HEK293T (cell line): Measurements from ENCODE around the gene RET.

Experiments used
- BHLHE40 ChIP-seq: fragments of 450-650 bp; IDR thresholded peaks from 2 replicates; pipeline ENCODE4 v1.6.1; 2016; ENCODE audit warnings: mild to moderate bottlenecking, moderate library complexity, borderline replicate concordance
- CTBP1 ChIP-seq: fragments of 450-650 bp; IDR thresholded peaks from 2 replicates; pipeline ENCODE4 v1.6.1; 2016; ENCODE audit warnings: borderline replicate concordance
- FOXA1 ChIP-seq: fragments of 450-650 bp; IDR thresholded peaks from 2 replicates; pipeline ENCODE4 v1.6.1; 2016; ENCODE audit warnings: mild to moderate bottlenecking
- FOXM1 ChIP-seq: fragments of 450-650 bp; IDR thresholded peaks from 2 replicates; pipeline ENCODE4 v1.6.1; 2017; ENCODE audit warnings: mild to moderate bottlenecking, borderline replicate concordance
- NFRKB ChIP-seq: fragments of 450-650 bp; IDR thresholded peaks from 2 replicates; pipeline ENCODE4 v1.6.1; 2016; ENCODE audit warnings: mild to moderate bottlenecking, moderate library complexity
- PKNOX1 ChIP-seq: fragments of 450-650 bp; IDR thresholded peaks from 2 replicates; pipeline ENCODE4 v1.6.1; 2016
- SP1 ChIP-seq: fragments of 450-650 bp; IDR thresholded peaks from 2 replicates; pipeline ENCODE4 v1.6.1; 2017
- SUZ12 ChIP-seq: fragments of 450-650 bp; IDR thresholded peaks from 2 replicates; pipeline ENCODE4 v1.6.1; 2016; ENCODE audit warnings: mild to moderate bottlenecking
- ZNF384 ChIP-seq: fragments of 450-650 bp; IDR thresholded peaks from 2 replicates; pipeline ENCODE4 v1.6.1; 2016

DNA sequence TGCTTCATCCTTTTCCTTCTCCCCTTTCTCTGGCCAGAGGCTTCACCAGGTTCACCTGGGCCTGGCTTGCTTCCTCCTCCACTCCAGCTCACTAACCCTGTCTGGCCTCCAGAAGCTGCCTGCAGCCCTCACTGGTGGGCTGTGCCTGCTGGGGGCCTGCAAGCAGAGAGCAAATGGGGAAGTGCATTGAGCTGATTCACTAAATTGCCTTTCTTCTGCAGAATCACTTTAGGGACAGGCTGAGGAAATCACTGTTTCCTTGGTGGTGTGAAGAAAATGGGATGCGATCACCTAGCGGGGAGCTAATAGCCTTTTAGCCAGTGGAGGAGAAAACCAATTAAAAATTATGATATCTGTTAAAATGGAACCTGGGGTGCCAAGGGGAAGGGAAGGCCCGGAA lies 3.0 kb downstream of the RET start:
- TF ChIP-seq FOXM1 = no peak
- TF ChIP-seq PKNOX1 = no peak
- TF ChIP-seq NFRKB = no peak
- no peak for TF ChIP-seq ZNF384
- TF ChIP-seq BHLHE40 = no peak
- TF ChIP-seq SP1 = no peak
- no peak for TF ChIP-seq CTBP1
- no peak for TF ChIP-seq FOXA1
- no peak for TF ChIP-seq SUZ12
